OCI-LY3 (cell line): Measurements from ENCODE around the gene ARHGAP15.
A peak's percentile ranks its signal among the peaks of the same experiment; 100 is the strongest.

Experiments used
- H2AFZ ChIP-seq: fragments of 200-600, 300-600 bp; shearing (Covaris generic); 2 replicates; pipeline ENCODE4 v1.6.0; 2014; ENCODE audit warnings: antibody characterized with exemption, low read depth, low read length
- H3K27ac ChIP-seq: fragments of 200-600, 300-600 bp; sonication (generic); 2 replicates; pipeline ENCODE4 v1.5.1; 2014; ENCODE audit warnings: mild to moderate bottlenecking, low read length, moderate library complexity, mixed read lengths
- H3K27me3 ChIP-seq: fragments of 200-600, 300-600 bp; sonication (generic); 2 replicates; pipeline ENCODE4 v1.6.1; 2014; ENCODE audit warnings: low read depth, low read length, mixed read lengths
- H3K36me3 ChIP-seq: fragments of 200-600, 300-600 bp; sonication (generic); replicated peaks from 2 replicates; pipeline ENCODE3; 2014; ENCODE audit warnings: low read depth, low read length, mixed read lengths
- H3K4me1 ChIP-seq: fragments of 300-600, 200-600 bp; sonication (generic); 2 replicates; pipeline ENCODE4 v1.6.1; 2014; ENCODE audit warnings: low read length, mixed read lengths
- H3K4me2 ChIP-seq: fragments of 200-600, 300-600 bp; sonication (generic); 2 replicates; pipeline ENCODE4 v1.6.1; 2014; ENCODE audit warnings: low read length, mixed read lengths
- H3K4me3 ChIP-seq: fragments of 300-600, 200-600 bp; sonication (generic); 2 replicates; pipeline ENCODE4 v1.5.1; 2014; ENCODE audit warnings: antibody characterized with exemption, mild to moderate bottlenecking, low read length, moderate library complexity
- H3K79me2 ChIP-seq: fragments of 300-600, 200-600 bp; shearing (Covaris generic); 2 replicates; pipeline ENCODE4 v1.6.1; 2014; ENCODE audit warnings: mild to moderate bottlenecking, low read length, mixed read lengths
- H3K9ac ChIP-seq: fragments of 300-600, 200-600 bp; shearing (Covaris generic); 2 replicates; pipeline ENCODE4 v1.6.0; 2014; ENCODE audit warnings: mild to moderate bottlenecking, low read length, moderate library complexity
- H3K9me3 ChIP-seq: fragments of 200-600, 300-600 bp; shearing (Covaris generic); 2 replicates; pipeline ENCODE4 v1.6.1; 2014; ENCODE audit warnings: low read length, mixed read lengths; ENCODE audit not compliant: insufficient read depth
- H4K20me1 ChIP-seq: fragments of 200-600, 300-600 bp; sonication (generic); 2 replicates; pipeline ENCODE4 v1.6.1; 2016; ENCODE audit warnings: low read length, mixed read lengths; ENCODE audit not compliant: insufficient read depth
- CTCF ChIP-seq: fragments of 200-600, 300-600 bp; sonication (generic); IDR thresholded peaks from 2 replicates; pipeline ENCODE4 v1.5.1; 2014; ENCODE audit warnings: antibody characterized with exemption, low read length, low read depth
- EZH2phosphoT487 ChIP-seq: fragments of 200-600 bp; shearing (Covaris generic); IDR thresholded peaks from 2 replicates; pipeline ENCODE4 v1.6.1; 2018; ENCODE audit warnings: antibody characterized with exemption, mixed run types, low read depth

Gene ARHGAP15

GRCh38 chr2:143475041-143475776 lies 346.0 kb downstream of the ARHGAP15 start:
- H3K9me3 ChIP-seq, result no peaks in the 10 kb centered on the region
- no peaks in the 10 kb centered on the region for H3K27me3 ChIP-seq
- H2AFZ ChIP-seq, result no peak overlapping the region
- H3K36me3 ChIP-seq, result no peaks in the 10 kb centered on the region
- no peak overlapping the region for H3K27ac ChIP-seq
- peaks cover 22% of the 10 kb centered on the region for H4K20me1 ChIP-seq
- H3K4me3 ChIP-seq, result no peak overlapping the region
- H3K4me1 ChIP-seq, result peaks cover 22% of the 10 kb centered on the region
- no peaks in the 10 kb centered on the region for H3K79me2 ChIP-seq
- TF ChIP-seq EZH2phosphoT487, result no peak
- no peak for TF ChIP-seq CTCF
- no peak overlapping the region for H3K4me2 ChIP-seq
- H3K9ac ChIP-seq, result no peak overlapping the region

GRCh38 chr2:143476336-143477087 lies 347.3 kb downstream of the ARHGAP15 start:
- H3K9me3 ChIP-seq, result no peaks in the 10 kb centered on the region
- no peaks in the 10 kb centered on the region for H3K36me3 ChIP-seq
- no peaks in the 10 kb centered on the region for H3K27me3 ChIP-seq
- peaks cover 21% of the 10 kb centered on the region for H3K4me1 ChIP-seq
- no peak overlapping the region for H3K4me3 ChIP-seq
- H3K27ac ChIP-seq, result no peak overlapping the region
- H3K9ac ChIP-seq, result no peak overlapping the region
- no peaks in the 10 kb centered on the region for H3K79me2 ChIP-seq
- H3K4me2 ChIP-seq, result no peak overlapping the region
- no peak overlapping the region for H2AFZ ChIP-seq
- TF ChIP-seq CTCF (no peak), EZH2phosphoT487 (no peak)
- H4K20me1 ChIP-seq, result peaks cover 25% of the 10 kb centered on the region

- TF ChIP-seq EZH2phosphoT487, result no peak
- no peak for TF ChIP-seq CTCF
- H3K9me3 ChIP-seq, result no peaks in the 10 kb centered on the region
Observed at GRCh38 chr2:143477714-143478443, 348.7 kb downstream of the ARHGAP15 start.

GRCh38 chr2:143480086-143480485 lies 350.9 kb downstream of the ARHGAP15 start:
- TF ChIP-seq EZH2phosphoT487, result no peak
- no peak for TF ChIP-seq CTCF
- Histone ChIP-seq H3K4me2 (no peak overlapping the region), H3K36me3 (no peaks in the 10 kb centered on the region), H3K4me1 (peaks cover 21% of the 10 kb centered on the region), H3K27ac (no peak overlapping the region), H2AFZ (no peak overlapping the region), H3K9me3 (no peaks in the 10 kb centered on the region), H4K20me1 (peaks cover 24% of the 10 kb centered on the region), H3K79me2 (no peaks in the 10 kb centered on the region), H3K27me3 (no peaks in the 10 kb centered on the region), H3K4me3 (no peak overlapping the region), H3K9ac (no peak overlapping the region)

More at GRCh38 chr2:143477714-143478443, 348.7 kb downstream of the ARHGAP15 start:
- Histone ChIP-seq H2AFZ (no peak overlapping the region), H3K36me3 (no peaks in the 10 kb centered on the region), H3K9ac (no peak overlapping the region), H3K79me2 (no peaks in the 10 kb centered on the region), H3K4me2 (peak overlapping the region; percentile 38), H4K20me1 (peaks cover 25% of the 10 kb centered on the region), H3K4me1 (peaks cover 21% of the 10 kb centered on the region), H3K27ac (no peak overlapping the region), H3K4me3 (no peak overlapping the region), H3K27me3 (no peaks in the 10 kb centered on the region)
